GM21619 (cell line): Measurements from ENCODE around the gene CNTN1.

Source experiments
- ATAC-seq: cut with Tn5 transposase; IDR thresholded peaks from one replicate; pipeline ENCODE4 v1.9.1; 2021; ENCODE audit not compliant: unreplicated experiment

CNTN1 gene

GRCh38 chr12:40691913-40692764 lies at the start of gene CNTN1:
Gene CNTN1 (plus strand): TSS chr12:40692439.
- ATAC-seq, result peak; percentile 63

- ATAC-seq, result no peak
Observed at GRCh38 chr12:40643506-40643905, 48.7 kb upstream of the CNTN1 start.

GRCh38 chr12:40643976-40644375 lies 48.3 kb upstream of the CNTN1 start:
- no peak for ATAC-seq

- ATAC-seq, result no peak
Observed at GRCh38 chr12:40644708-40645107, 47.5 kb upstream of the CNTN1 start.

- ATAC-seq, result no peak
Observed at GRCh38 chr12:40645361-40645760, 46.9 kb upstream of the CNTN1 start.

- no peak for ATAC-seq
Observed at GRCh38 chr12:40646456-40646855, 45.8 kb upstream of the CNTN1 start.

GRCh38 chr12:40646911-40647310 lies 45.3 kb upstream of the CNTN1 start:
- no peak for ATAC-seq

GRCh38 chr12:40647651-40648050 lies 44.6 kb upstream of the CNTN1 start:
- ATAC-seq, result no peak

- ATAC-seq, result no peak
Observed at GRCh38 chr12:40648519-40648918, 43.7 kb upstream of the CNTN1 start.

GRCh38 chr12:40650038-40650704 lies 42.1 kb upstream of the CNTN1 start:
- ATAC-seq, result no peak

GRCh38 chr12:40655451-40655850 lies 36.8 kb upstream of the CNTN1 start:
- ATAC-seq, result no peak

GRCh38 chr12:40662366-40662765 lies 29.9 kb upstream of the CNTN1 start:
- no peak for ATAC-seq

- no peak for ATAC-seq
Observed at GRCh38 chr12:40663781-40664180, 28.5 kb upstream of the CNTN1 start.

- ATAC-seq, result no peak
Observed at GRCh38 chr12:40668099-40668529, 24.1 kb upstream of the CNTN1 start.

GRCh38 chr12:40672741-40673271 lies 19.4 kb upstream of the CNTN1 start:
- no peak for ATAC-seq

- no peak for ATAC-seq
Observed at GRCh38 chr12:40681148-40681547, 11.1 kb upstream of the CNTN1 start.

GRCh38 chr12:40684986-40685385 lies 7.3 kb upstream of the CNTN1 start:
- no peak for ATAC-seq

- ATAC-seq, result no peak
Observed at GRCh38 chr12:40688085-40688725, 4.0 kb upstream of the CNTN1 start.

GRCh38 chr12:40689576-40689975 lies 2.7 kb upstream of the CNTN1 start:
- ATAC-seq, result no peak

- no peak for ATAC-seq
Observed at GRCh38 chr12:40692765-40693206, 547 bp downstream of the CNTN1 start.

- ATAC-seq, result no peak
Observed at GRCh38 chr12:40693207-40693821, 1.1 kb downstream of the CNTN1 start.
